ENCODE measurements around the gene CPM.
"Not testable (repeated sequence)": the region's sequence is repeated elsewhere in the genome, so short reads cannot be mapped to it uniquely, and the experiment has no call there.

CPM gene

GRCh38 chr12:68803948-68804656 is 128.9 kb downstream of the CPM start:
- no peak for DNase-seq

GRCh38 chr12:68802911-68803651 is 129.9 kb downstream of the CPM start:
- DNase-seq, result not testable (repeated sequence)

DNA sequence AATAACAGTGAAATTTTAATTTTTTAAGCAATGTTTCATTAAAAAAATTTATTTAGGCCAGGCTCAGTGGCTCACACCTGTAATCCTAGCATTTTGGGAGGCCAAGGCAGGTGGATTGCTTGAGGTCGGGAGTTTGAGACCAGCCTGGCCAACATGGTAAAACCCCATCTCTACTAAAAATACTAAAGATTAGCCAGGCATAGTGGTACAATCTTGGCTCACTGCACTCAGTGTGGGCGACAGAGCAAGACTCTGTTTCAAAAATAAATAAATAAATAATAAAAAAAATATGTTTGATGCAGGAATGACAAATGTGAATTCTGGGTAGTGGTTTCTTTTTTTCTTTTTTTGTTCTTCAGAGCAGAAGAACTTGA is 130.6 kb downstream of the CPM start:
- not testable (repeated sequence) for DNase-seq

Measured in activated CD4-positive, alpha-beta T cell treated with anti-CD3 and anti-CD28 coated beads, Interleukin-2, amount 50 U/mL, for 1 hour (primary cell).